A673 (cell line): ENCODE measurements around the gene STT3B.

ENCODE experiments used
- CTCF ChIP-seq: fragments of 300-800, 200-600 bp; sonication (generic); conservative IDR thresholded peaks from 2 replicates; pipeline ENCODE4 v1.5.1; 2017; ENCODE audit warnings: low read depth, mild to moderate bottlenecking, antibody characterized with exemption, low read length, moderate library complexity, mixed read lengths
- EZH2 ChIP-seq: fragments of 200-600 bp; sonication (generic); IDR thresholded peaks from 2 replicates; pipeline ENCODE4 v1.6.1; 2017; ENCODE audit warnings: borderline replicate concordance, low read depth, mild to moderate bottlenecking, mixed read lengths, antibody characterized with exemption, low read length; ENCODE audit not compliant: poor library complexity, severe bottlenecking

GRCh38 chr3:31652296-31652695, 119.6 kb downstream of the STT3B start:
- TF ChIP-seq CTCF (no peak), EZH2 (no peak)
